Measurements from ENCODE around the gene KIF17.

KIF17 gene

DNA sequence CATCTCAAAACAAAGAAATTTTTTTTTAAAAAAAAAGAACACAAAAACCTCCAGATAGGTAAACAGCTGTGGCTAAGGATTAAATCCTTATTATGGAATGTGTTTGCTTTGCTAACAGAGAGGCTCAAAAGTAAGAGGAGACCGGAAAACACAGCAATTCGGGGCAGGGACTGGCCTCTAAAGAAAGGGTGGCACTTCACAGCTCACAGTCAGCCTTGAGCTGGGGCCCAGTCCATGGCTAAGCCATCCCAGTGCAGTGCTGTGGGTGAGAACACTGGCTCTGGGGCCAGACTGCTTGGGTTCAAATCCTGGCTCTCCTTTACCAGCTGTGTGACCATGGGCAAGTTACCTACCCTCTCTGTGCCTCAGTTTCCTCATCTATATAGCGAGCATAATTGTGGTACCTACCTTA, 28.2 kb downstream of the KIF17 start:
- TF ChIP-seq, protein P1, sequence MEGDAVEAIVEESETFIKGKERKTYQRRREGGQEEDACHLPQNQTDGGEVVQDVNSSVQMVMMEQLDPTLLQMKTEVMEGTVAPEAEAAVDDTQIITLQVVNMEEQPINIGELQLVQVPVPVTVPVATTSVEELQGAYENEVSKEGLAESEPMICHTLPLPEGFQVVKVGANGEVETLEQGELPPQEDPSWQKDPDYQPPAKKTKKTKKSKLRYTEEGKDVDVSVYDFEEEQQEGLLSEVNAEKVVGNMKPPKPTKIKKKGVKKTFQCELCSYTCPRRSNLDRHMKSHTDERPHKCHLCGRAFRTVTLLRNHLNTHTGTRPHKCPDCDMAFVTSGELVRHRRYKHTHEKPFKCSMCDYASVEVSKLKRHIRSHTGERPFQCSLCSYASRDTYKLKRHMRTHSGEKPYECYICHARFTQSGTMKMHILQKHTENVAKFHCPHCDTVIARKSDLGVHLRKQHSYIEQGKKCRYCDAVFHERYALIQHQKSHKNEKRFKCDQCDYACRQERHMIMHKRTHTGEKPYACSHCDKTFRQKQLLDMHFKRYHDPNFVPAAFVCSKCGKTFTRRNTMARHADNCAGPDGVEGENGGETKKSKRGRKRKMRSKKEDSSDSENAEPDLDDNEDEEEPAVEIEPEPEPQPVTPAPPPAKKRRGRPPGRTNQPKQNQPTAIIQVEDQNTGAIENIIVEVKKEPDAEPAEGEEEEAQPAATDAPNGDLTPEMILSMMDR (conservative IDR thresholded peaks at IDR 0.05) = no peak
- no peak for TF ChIP-seq ZFX (IDR thresholded peaks at IDR 0.05)
- H3K27ac ChIP-seq = no peak overlapping the region

DNA sequence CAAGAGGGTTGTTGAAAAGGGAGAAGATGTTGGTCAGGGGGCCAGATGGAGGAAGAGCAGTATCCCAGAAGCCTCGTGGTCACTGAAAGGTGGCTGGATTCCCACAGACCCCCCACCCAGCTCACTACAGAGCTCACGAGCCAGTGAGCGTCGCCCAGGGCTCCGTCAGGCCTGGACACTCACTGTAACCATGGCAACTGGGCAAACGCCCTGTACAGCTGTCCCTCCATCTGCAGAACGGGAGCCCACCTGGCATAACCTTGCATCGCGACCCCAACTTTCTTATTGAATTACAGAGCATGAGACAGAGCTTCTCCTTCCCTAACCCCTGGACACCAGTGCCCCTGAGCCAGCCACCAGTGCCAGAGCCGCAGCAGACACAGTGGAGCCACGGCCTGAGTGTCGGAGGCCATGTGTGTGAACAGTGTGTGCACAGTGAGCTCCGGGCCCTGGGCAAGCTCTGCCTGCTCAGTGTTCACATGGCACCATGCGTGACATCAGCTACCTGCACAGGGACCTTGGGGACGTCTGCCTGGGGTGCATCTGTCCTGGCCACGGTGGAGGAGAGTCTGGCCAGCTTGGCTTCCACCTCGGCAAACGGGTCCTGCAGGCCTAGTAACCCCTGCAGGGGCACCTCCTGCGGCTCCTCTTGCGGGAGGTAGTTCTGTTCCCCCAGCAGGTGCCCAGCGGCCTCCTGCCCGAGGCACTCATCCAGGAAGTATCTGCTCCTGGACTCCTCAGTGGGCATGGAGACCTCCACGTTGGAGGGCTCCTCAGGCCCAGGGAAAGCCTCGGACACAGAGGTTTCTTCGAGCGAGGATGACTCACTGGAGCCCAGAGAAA, 30.7 kb downstream of the KIF17 start:
- no peak for TF ChIP-seq ZFX (IDR thresholded peaks at IDR 0.05)
- TF ChIP-seq, protein P1 (conservative IDR thresholded peaks at IDR 0.05) = no peak
- H3K27ac ChIP-seq = no peak overlapping the region

DNA sequence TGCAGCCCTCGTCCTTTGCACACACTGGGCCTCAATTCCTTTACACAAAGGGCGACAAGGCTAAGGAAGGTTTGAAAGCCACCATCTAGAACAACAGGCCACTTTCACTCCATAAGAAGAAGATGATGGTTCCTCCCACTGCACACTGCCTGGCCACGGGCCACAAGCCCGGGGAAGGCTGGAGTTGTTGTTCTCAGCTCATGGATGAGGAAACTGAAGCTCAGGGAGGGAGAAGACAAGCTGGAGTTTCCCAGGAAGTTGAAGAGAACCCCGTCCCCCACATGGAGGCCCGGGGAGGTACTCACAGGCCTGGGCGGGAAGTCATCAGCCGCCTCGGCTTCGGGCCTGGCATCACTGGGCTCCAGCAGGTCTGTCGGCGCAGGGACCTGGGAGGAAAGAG, 32.1 kb downstream of the KIF17 start:
- no peak overlapping the region for H3K27ac ChIP-seq
- TF ChIP-seq ZFX (IDR thresholded peaks at IDR 0.05) = no peak
- TF ChIP-seq, protein P1 (conservative IDR thresholded peaks at IDR 0.05) = no peak

DNA sequence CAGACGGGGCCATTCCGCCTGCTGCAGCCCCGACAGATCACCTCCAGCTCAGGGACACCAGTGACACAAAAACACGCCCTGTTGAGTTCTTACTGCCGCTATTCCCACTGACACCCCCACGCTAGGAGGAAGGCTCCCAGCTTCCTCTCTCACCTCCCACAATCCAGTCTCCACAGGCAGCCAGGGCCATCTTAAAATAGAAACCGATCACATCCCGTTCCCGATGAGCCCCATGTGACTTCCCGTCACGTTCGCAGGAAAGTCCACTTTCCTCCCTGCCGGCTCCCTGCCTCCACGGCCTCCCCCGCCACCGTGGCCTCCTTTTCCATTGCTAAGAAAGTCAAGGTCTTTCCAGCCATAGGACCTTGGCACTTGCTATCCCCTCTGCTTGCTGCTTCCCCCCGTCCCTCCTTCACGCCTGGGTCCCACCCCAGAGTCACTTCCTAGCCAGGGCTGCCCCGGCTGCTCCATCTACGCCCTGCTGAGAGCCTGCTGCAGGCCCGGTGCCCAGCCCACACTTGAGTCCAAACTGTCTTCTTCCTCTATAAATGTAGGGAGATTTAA, 32.6 kb downstream of the KIF17 start:
- no peak overlapping the region for H3K27ac ChIP-seq
- TF ChIP-seq, protein P1 (conservative IDR thresholded peaks at IDR 0.05) = no peak
- no peak for TF ChIP-seq ZFX (IDR thresholded peaks at IDR 0.05)

DNA sequence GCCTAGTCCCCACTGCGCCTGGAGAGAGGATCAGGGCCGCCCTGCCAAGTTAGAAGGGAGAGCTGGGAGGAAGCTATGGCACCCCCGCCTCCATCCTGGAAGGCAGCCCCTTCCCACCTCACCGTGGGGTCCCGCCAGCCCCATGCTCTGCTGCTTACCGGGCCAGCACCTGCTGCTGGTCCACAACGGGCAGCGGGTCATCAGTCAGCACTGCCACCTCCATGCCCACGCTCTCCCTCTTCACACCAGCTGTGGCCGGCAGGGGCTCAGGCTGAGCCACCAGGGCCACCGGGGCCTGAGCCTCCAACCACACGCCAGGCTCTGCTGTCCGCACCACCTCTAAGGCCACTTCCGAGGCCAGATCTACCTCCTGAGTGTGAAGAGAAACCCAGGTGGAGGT, 33.2 kb downstream of the KIF17 start:
- no peak for TF ChIP-seq ZFX (IDR thresholded peaks at IDR 0.05)
- TF ChIP-seq, protein P1 (conservative IDR thresholded peaks at IDR 0.05) = no peak
- no peak overlapping the region for H3K27ac ChIP-seq

DNA sequence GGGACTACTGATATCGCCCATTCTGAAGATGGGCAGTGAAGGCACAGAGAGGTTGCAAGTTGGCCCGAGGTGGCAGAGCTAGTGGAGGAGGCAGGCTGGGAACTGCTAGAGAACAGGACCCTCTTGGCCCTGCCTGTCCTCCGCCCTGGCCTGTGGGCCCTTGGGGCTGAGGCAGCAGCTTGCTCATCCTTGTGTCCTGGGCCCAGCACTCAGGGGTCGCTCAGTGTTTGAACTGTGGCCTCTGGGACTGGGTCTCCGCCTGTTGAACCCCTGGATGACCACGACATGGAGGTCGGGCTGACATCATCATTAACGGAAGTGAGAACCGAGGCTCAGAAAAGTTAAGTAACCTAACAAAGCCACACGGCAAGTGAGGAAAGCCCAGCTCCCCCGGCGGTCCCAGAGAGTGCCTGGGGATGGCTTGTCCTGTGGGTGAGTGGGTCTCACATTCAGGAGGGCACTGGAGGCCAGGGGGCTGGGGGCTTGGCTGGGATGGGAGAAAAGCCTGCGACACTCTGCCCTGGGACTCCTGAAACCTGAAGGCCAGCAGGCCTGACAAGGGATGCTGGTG, 33.7 kb downstream of the KIF17 start:
- no peak overlapping the region for H3K27ac ChIP-seq
- no peak for TF ChIP-seq ZFX (IDR thresholded peaks at IDR 0.05)
- TF ChIP-seq, protein P1 (conservative IDR thresholded peaks at IDR 0.05) = no peak

DNA sequence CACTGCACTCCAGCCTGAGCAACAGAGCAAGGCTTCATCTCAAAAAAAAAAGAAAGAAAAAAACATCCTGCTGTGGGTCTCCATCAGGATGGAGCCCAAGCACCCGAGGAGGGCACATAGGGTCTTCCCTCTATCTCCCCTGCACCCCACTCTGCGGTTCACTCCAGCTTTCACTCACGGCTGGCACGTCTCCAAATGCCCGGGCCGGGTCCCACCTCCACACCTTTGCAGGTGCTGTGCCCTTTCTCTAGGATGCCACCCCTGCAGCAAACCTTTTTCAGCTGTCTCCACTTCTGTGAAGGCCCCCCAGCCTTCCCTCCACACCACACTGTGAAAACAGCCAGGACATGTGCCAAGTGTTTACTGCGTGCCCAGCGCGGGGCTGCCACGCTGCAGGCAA, 34.2 kb downstream of the KIF17 start:
- TF ChIP-seq, protein P1 (conservative IDR thresholded peaks at IDR 0.05) = no peak
- TF ChIP-seq ZFX (IDR thresholded peaks at IDR 0.05) = no peak

More for the DNA sequence above, 34.2 kb downstream of the KIF17 start:
- H3K27ac ChIP-seq = no peak overlapping the region
